Inflammatory macrophage (primary cell): ENCODE results near the gene KIF5A.
"Not testable (repeated sequence)": the region's sequence is repeated elsewhere in the genome, so short reads cannot be mapped to it uniquely, and the experiment has no call there.

ENCODE experiments used
- DNase-seq, 2 donors: peaks; one replicate each; pipeline ENCODE4 v3.0.0-alpha.2; 2020 to 2022
- total RNA-seq, 18 experiments: gene quantifications; one replicate each; lab custom pipeline; 2026; ENCODE audit warnings: mixed read lengths in 6 of 18, inconsistent platforms in 2 of 18; lab: John Stamatoyannopoulos, UW

Gene KIF5A
- 0 to 2.7 (median 0.07) reads per million in 18 experiments for total RNA-seq

GRCh38 chr12:57549909-57550640 lies at the start of gene KIF5A:
TSS of gene KIF5A (plus strand) at chr12:57550044. CDS start at chr12:57550272, 228 bp downstream.
- no peak for DNase-seq

GRCh38 chr12:57500213-57500612 lies 49.6 kb upstream of the KIF5A start:
- no peak for DNase-seq

GRCh38 chr12:57502311-57502969 lies 47.4 kb upstream of the KIF5A start:
- DNase-seq, result not testable (repeated sequence)

- not testable (repeated sequence) for DNase-seq
Measured at GRCh38 chr12:57506541-57506940, 43.3 kb upstream of the KIF5A start.

- not testable (repeated sequence) for DNase-seq
Measured at GRCh38 chr12:57507796-57508195, 42.0 kb upstream of the KIF5A start.

- DNase-seq, result no peak
Measured at GRCh38 chr12:57511161-57511560, 38.7 kb upstream of the KIF5A start.

- no peak for DNase-seq
Measured at GRCh38 chr12:57511588-57512325, 38.1 kb upstream of the KIF5A start.

- DNase-seq, result no peak
Measured at GRCh38 chr12:57512665-57513064, 37.2 kb upstream of the KIF5A start.

GRCh38 chr12:57513266-57513665 lies 36.6 kb upstream of the KIF5A start:
- no peak for DNase-seq

- DNase-seq, result not testable (repeated sequence)
Measured at GRCh38 chr12:57513677-57514076, 36.2 kb upstream of the KIF5A start.

GRCh38 chr12:57514246-57514645 lies 35.6 kb upstream of the KIF5A start:
- DNase-seq, result not testable (repeated sequence)

- no peak for DNase-seq
Measured at GRCh38 chr12:57514720-57515407, 35.0 kb upstream of the KIF5A start.

GRCh38 chr12:57515408-57515933 lies 34.4 kb upstream of the KIF5A start:
- no peak for DNase-seq

- no peak for DNase-seq
Measured at GRCh38 chr12:57515934-57516541, 33.8 kb upstream of the KIF5A start.

- DNase-seq, result no peak
Measured at GRCh38 chr12:57516617-57517153, 33.2 kb upstream of the KIF5A start.

GRCh38 chr12:57517187-57517586 lies 32.7 kb upstream of the KIF5A start:
- DNase-seq, result no peak

- DNase-seq, result not testable (repeated sequence)
Measured at GRCh38 chr12:57517718-57518117, 32.1 kb upstream of the KIF5A start.

GRCh38 chr12:57518176-57518919 lies 31.5 kb upstream of the KIF5A start:
- no peak for DNase-seq

- peak; percentile 32 to 56 for DNase-seq
Measured at GRCh38 chr12:57518920-57519795, 30.7 kb upstream of the KIF5A start.

- peak in 1 of 2 donors; percentile 64 for DNase-seq
Measured at GRCh38 chr12:57519796-57520052, 30.1 kb upstream of the KIF5A start.
